K562 (cell line): ENCODE data around the gene ADORA2B. TPM values are rescaled to one million over a fixed set of nuclear protein-coding genes. Genes with fewer than 3 reads are reported as not detected.

ENCODE experiments used
- ATAC-seq: fragments of 200-7000 bp; cut with Tn5 transposase; 3 replicates; pipeline ENCODE4 v1.9.1; 2020; ENCODE audit warnings: moderate library complexity
- BruUV-seq: library from RNA; stranded (reverse); fragments of 400-500 nt; replicated peaks from 2 replicates; lab custom pipeline; 2021; lab: Mats Ljungman, UMichigan
- CTCF ChIA-PET: fragments of 300-600 bp; formaldehyde crosslinking; extraction: SDS; loops from one replicate; lab custom pipeline; 2021; ENCODE audit warnings: low intra/inter-chr PET ratio; lab: Yijun Ruan, JAX
- POLR2A ChIA-PET: fragments of 300-600, 350-650 bp; sonication (Branson Sonifier 250); formaldehyde crosslinking; extraction: SDS; loops from one replicate; lab custom pipeline; 2021; ENCODE audit warnings: antibody characterized with exemption, inconsistent platforms; lab: Yijun Ruan, JAX
- DNase-seq, 4 experiments: peaks; one replicate each; pipeline versions ENCODE4 v3.0.0 to v3.0.0-alpha.2; 2011 to 2018; ENCODE audit warnings: low spot score in 3 of 4, mixed read lengths in 3 of 4; ENCODE audit errors: extremely low read depth in 1 of 4
- FAIRE-seq: peaks from 2 replicates; lab custom pipeline; 2011; peaks lifted over from hg19 to GRCh38; lab: Jason Lieb, UNC
- H2AFZ ChIP-seq: 2 replicates; pipeline ENCODE4 v1.6.0; 2011; ENCODE audit warnings: low read depth, low read length, control low read depth, inconsistent platforms
- H3K27ac ChIP-seq: fragments of 200-600 bp; 3 replicates; pipeline ENCODE4 v1.8.0; 2011; ENCODE audit warnings: low read depth, mild to moderate bottlenecking, control low read depth, inconsistent platforms, low read length, moderate library complexity, mixed read lengths; ENCODE audit errors: extremely low read depth
- H3K27me3 ChIP-seq, 2 experiments: fragments of 300-600 bp in 1 of 2; 2 replicates in 1 of 2; 3 replicates in 1 of 2; pipeline versions ENCODE4 v1.6.0 to v1.8.0; 2011; ENCODE audit warnings: inconsistent platforms in 2 of 2, low read length in 2 of 2, mild to moderate bottlenecking in 1 of 2, mixed read lengths in 1 of 2, moderate library complexity in 1 of 2; ENCODE audit not compliant: control insufficient read depth in 2 of 2, insufficient read depth in 2 of 2
- H3K36me3 ChIP-seq: fragments of 300-600 bp; 3 replicates; pipeline ENCODE4 v1.8.0; 2011; ENCODE audit warnings: mild to moderate bottlenecking, low read length, inconsistent platforms; ENCODE audit not compliant: control insufficient read depth, insufficient read depth
- H3K4me1 ChIP-seq, 2 experiments: fragments of 200-600 bp in 1 of 2; replicated peaks in 1 of 2; 2 replicates in 1 of 2; 3 replicates in 1 of 2; pipeline versions ENCODE4 v1.5.1 to v1.8.0; 2011; ENCODE audit warnings: inconsistent platforms in 2 of 2, low read length in 2 of 2, mild to moderate bottlenecking in 1 of 2, mixed read lengths in 1 of 2, moderate library complexity in 1 of 2; ENCODE audit not compliant: control insufficient read depth in 2 of 2, insufficient read depth in 2 of 2
- H3K4me2 ChIP-seq: 2 replicates; pipeline ENCODE4 v1.6.1; 2011; ENCODE audit warnings: low read length, control low read depth, inconsistent platforms, mixed read lengths; ENCODE audit not compliant: insufficient read depth
- H3K4me3 ChIP-seq: fragments of 200-600 bp; sonication (generic), shearing (Covaris generic); 2 replicates; pipeline ENCODE4 v1.5.1; 2016; ENCODE audit warnings: control low read depth, inconsistent platforms
- H3K79me2 ChIP-seq: fragments of 200-600 bp; 3 replicates; pipeline ENCODE4 v1.8.0; 2011; ENCODE audit warnings: low read length, inconsistent platforms; ENCODE audit not compliant: control insufficient read depth, insufficient read depth
- H3K9ac ChIP-seq, 2 experiments: 2 replicates each; pipeline versions ENCODE4 v1.6.0 to v1.6.1; 2011; ENCODE audit warnings: low read depth in 2 of 2, low read length in 2 of 2, control low read depth in 1 of 2, inconsistent platforms in 1 of 2, mild to moderate bottlenecking in 1 of 2, mixed read lengths in 1 of 2; ENCODE audit not compliant: insufficient read depth in 1 of 2
- H3K9me1 ChIP-seq: one replicate; pipeline ENCODE4 v1.6.0; 2011; ENCODE audit warnings: inconsistent platforms, mild to moderate bottlenecking, low read length, moderate library complexity; ENCODE audit not compliant: control insufficient read depth, insufficient read depth
- H3K9me3 ChIP-seq: replicated peaks from 2 replicates; pipeline ENCODE4 v1.5.1; 2011; ENCODE audit warnings: low read depth, low read length, inconsistent platforms; ENCODE audit not compliant: control insufficient read depth, insufficient read depth
- H4K20me1 ChIP-seq: replicated peaks from 2 replicates; pipeline ENCODE4 v1.6.1; 2011; ENCODE audit warnings: low read length, inconsistent platforms, mixed read lengths; ENCODE audit not compliant: control insufficient read depth, insufficient read depth
- ARID2 ChIP-seq: fragments of 450-650 bp; IDR thresholded peaks from 2 replicates; pipeline ENCODE4 v1.6.1; 2017; ENCODE audit warnings: antibody characterized with exemption, mild to moderate bottlenecking
- CCNT2 ChIP-seq: IDR thresholded peaks from 2 replicates; pipeline ENCODE4 v1.6.1; 2011; ENCODE audit warnings: borderline replicate concordance, low read depth, mild to moderate bottlenecking, moderate library complexity, mixed read lengths, low read length; ENCODE audit not compliant: insufficient read length; ENCODE audit errors: extremely low read depth
- ERF ChIP-seq: fragments of 450-650 bp; formaldehyde crosslinking; IDR thresholded peaks from 2 replicates; pipeline ENCODE4 v1.4.0; 2020; ENCODE audit warnings: mild to moderate bottlenecking, mixed read lengths
- GATAD2B ChIP-seq: fragments of 450-650 bp; IDR thresholded peaks from 2 replicates; pipeline ENCODE4 v1.6.1; 2017; ENCODE audit warnings: mild to moderate bottlenecking, borderline replicate concordance
- MCM7 ChIP-seq, 2 experiments: fragments of 450-650 bp; IDR thresholded peaks; 2 replicates each; pipeline ENCODE4 v1.6.1; 2016 to 2018
- NR4A1 ChIP-seq, 2 experiments: fragments of 250-450 bp in 1 of 2; fragments of 450-650 bp in 1 of 2; sonication (Bioruptor Pico) in 1 of 2; IDR thresholded peaks; 2 replicates each; pipeline versions ENCODE4 v1.4.0 to v1.6.1; 2016 to 2020; ENCODE audit warnings: mild to moderate bottlenecking in 2 of 2, missing compliant biosample characterization in 1 of 2, missing genetic modification characterization in 1 of 2, moderate library complexity in 1 of 2
- POLR3G ChIP-seq: IDR thresholded peaks from 2 replicates; pipeline ENCODE4 v1.6.1; 2011; ENCODE audit not compliant: insufficient read length, insufficient replicate concordance; ENCODE audit errors: extremely low read depth
- ZNF121 ChIP-seq: sonication (generic); formaldehyde crosslinking; conservative IDR thresholded peaks from 2 replicates; pipeline ENCODE4 v1.8.0; 2022; ENCODE audit warnings: missing genetic modification reagents
- WGBS: fragments of 100-300 bp; shearing (Covaris generic); methylation state at CpG from one replicate; pipeline ENCODE4 v1.1.6; 2016; ENCODE audit warnings: low coverage, mixed read lengths; ENCODE audit not compliant: insufficient coverage; ENCODE audit errors: missing lambda C conversion rate; 5-methylcytosine and 5-hydroxymethylcytosine counted together
- in situ Hi-C: fragments of 300-500 bp; cut with MboI; formaldehyde crosslinking; loops from 4 replicates; pipeline ENCODE4 v1.15.0; 2018; ENCODE audit warnings: inconsistent platforms, mixed read lengths
- intact Hi-C: fragments of 100-400 bp; cut with micrococcal nuclease; formaldehyde crosslinking; loops from 2 replicates; pipeline ENCODE4 v1.14.2; 2022
- polyA plus RNA-seq, 8 experiments: library from polyadenylated mRNA; depleted of rRNA in 4 of 8; stranded (reverse) in 5 of 8; unstranded in 3 of 8; fragments of >200 nt; fragmentation: Nextera tagmentation in 2 of 8; fragmentation: Illumina TruSeq in 1 of 8; extraction: Ambion mirVana in 2 of 8; extraction: Trizol in 1 of 8; gene quantifications; 2 replicates each; pipeline versions ENCODE4 v1.2.1 to v1.2.3, GENCODE V29; 2011 to 2014; ENCODE audit warnings: inconsistent platforms in 1 of 8, missing spikeins in 1 of 8
- total RNA-seq, 7 experiments: library from RNA; depleted of rRNA in 6 of 7; stranded (reverse); fragments of >200 nt in 6 of 7; fragmentation: Illumina TruSeq in 2 of 7; extraction: Trizol in 2 of 7; gene quantifications; 2 replicates each; pipeline versions ENCODE4 v1.2.1 to v1.2.3, GENCODE V29; 2011 to 2021; ENCODE audit warnings: low replicate concordance in 1 of 7
- TF ChIP-seq, protein P1 (sequence below): fragments of 450-650 bp; formaldehyde crosslinking; IDR thresholded peaks from 2 replicates; pipeline ENCODE4 v1.4.0; 2020; ENCODE audit warnings: mild to moderate bottlenecking, moderate library complexity
- TF ChIP-seq, protein P2 (sequence below): sonication (generic); formaldehyde crosslinking; IDR thresholded peaks from 2 replicates; pipeline ENCODE4 v1.8.1; 2023; ENCODE audit warnings: mild to moderate bottlenecking, missing genetic modification reagents

Gene ADORA2B
- total and polyA plus RNA-seq, 9 of the 15 experiments (the other 6 are each of a cell fraction or from before 2014, with no cell fraction given) = 6.4 to 16.6 (median 10.5) TPM

DNA sequence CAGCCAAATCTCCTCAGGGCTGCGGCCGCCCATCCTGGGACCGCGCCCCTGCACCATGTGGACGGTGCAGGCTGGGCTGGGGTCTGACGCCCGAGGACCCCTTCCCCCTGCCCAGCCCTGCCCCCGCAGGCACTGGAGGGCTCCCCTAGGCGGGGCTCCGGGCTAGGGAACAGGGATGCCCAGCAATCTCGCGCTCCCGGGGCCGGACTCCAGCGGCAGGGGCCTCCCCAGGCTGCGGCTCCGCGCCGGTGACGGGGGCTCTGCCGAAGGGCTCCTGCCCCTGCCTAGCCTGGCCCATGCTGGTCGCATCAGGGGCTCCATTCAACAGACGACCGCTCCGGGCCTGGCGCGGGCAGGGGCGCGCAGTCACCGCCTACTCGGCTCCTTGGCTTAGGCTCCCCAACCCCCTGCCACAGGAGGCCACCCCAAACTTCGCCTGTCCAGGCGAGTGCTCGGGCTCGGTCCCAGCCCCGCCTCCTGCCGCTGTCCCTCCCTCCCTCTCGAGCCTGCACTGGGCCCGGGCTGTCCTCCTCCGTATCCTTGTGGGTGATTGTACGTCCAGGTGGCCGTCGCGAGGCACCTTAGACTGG lies 27.4 kb upstream of the ADORA2B start:
- H3K9me3 ChIP-seq = no peaks in the 10 kb centered on the region
- ChIA-PET CTCF (no interaction called here), POLR2A (interaction anchor here (0.8 kb wide), 1 partner anchor 25 kb away, joined by 3 read pairs; no protein-coding TSS in a partner anchor)
- peaks cover 1 to 14% of the 10 kb centered on the region in 2 experiments; a peak in 3 of 5 replicates for H3K4me1 ChIP-seq
- H3K27me3 ChIP-seq = no peaks in the 10 kb centered on the region
- in situ Hi-C loops = no loop called here
- H3K4me2 ChIP-seq = no peak overlapping the region
- H2AFZ ChIP-seq = no peak overlapping the region
- H4K20me1 ChIP-seq = no peaks in the 10 kb centered on the region
- no peak overlapping the region for H3K9ac ChIP-seq
- no peak overlapping the region for H3K27ac ChIP-seq
- FAIRE-seq (no peak), ATAC-seq (peak; percentile 44; the same call in 1 of the 3 replicates), DNase-seq (no peak)
- no peaks in the 10 kb centered on the region for H3K36me3 ChIP-seq
- intact Hi-C loops = no loop called here
- 61% methylated on average over 5 of the region's 44 CpGs for WGBS
- no peaks in the 10 kb centered on the region for H3K79me2 ChIP-seq
- no peak overlapping the region for H3K4me3 ChIP-seq
- BruUV-seq = no TSS peak
- no peak for TF ChIP-seq ZNF121 (CRISPR knock-in tag)
- no peak for TF ChIP-seq NR4A1 (CRISPR knock-in tag; IDR thresholded peaks at IDR 0.05)
- no peak for TF ChIP-seq NR4A1 (tag; IDR thresholded peaks at IDR 0.05)
- no peak for TF ChIP-seq GATAD2B
- TF ChIP-seq ARID2 = no peak
- TF ChIP-seq, protein P1, sequence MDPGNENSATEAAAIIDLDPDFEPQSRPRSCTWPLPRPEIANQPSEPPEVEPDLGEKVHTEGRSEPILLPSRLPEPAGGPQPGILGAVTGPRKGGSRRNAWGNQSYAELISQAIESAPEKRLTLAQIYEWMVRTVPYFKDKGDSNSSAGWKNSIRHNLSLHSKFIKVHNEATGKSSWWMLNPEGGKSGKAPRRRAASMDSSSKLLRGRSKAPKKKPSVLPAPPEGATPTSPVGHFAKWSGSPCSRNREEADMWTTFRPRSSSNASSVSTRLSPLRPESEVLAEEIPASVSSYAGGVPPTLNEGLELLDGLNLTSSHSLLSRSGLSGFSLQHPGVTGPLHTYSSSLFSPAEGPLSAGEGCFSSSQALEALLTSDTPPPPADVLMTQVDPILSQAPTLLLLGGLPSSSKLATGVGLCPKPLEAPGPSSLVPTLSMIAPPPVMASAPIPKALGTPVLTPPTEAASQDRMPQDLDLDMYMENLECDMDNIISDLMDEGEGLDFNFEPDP (CRISPR knock-in tag) = no peak
- TF ChIP-seq, protein P2, sequence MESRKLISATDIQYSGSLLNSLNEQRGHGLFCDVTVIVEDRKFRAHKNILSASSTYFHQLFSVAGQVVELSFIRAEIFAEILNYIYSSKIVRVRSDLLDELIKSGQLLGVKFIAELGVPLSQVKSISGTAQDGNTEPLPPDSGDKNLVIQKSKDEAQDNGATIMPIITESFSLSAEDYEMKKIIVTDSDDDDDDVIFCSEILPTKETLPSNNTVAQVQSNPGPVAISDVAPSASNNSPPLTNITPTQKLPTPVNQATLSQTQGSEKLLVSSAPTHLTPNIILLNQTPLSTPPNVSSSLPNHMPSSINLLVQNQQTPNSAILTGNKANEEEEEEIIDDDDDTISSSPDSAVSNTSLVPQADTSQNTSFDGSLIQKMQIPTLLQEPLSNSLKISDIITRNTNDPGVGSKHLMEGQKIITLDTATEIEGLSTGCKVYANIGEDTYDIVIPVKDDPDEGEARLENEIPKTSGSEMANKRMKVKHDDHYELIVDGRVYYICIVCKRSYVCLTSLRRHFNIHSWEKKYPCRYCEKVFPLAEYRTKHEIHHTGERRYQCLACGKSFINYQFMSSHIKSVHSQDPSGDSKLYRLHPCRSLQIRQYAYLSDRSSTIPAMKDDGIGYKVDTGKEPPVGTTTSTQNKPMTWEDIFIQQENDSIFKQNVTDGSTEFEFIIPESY (CRISPR knock-in tag) = no peak
- no peak for TF ChIP-seq CCNT2
- TF ChIP-seq MCM7 (IDR thresholded peaks at IDR 0.05) = no peak
- no peak for TF ChIP-seq ERF (CRISPR knock-in tag)
- TF ChIP-seq POLR3G = no peak
- H3K9me1 ChIP-seq = no peaks in the 10 kb centered on the region
